Gastroesophageal sphincter (tissue), 2 donors: ENCODE data around the gene PTPRN2.

Experiments
- POLR2A ChIP-seq, 2 donors: fragments of 450-650 bp; IDR thresholded peaks; one replicate each; pipeline ENCODE4 v1.6.1; 2017; ENCODE audit warnings: antibody characterized with exemption in 2 of 2, mild to moderate bottlenecking in 2 of 2, moderate library complexity in 1 of 2
- POLR2AphosphoS5 ChIP-seq: sonication (generic); formaldehyde crosslinking; IDR thresholded peaks from one replicate; pipeline ENCODE4 v1.6.1; 2017; ENCODE audit warnings: antibody characterized with exemption

- no peak for TF ChIP-seq POLR2A (IDR thresholded peaks at IDR 0.05)
- no peak for TF ChIP-seq POLR2AphosphoS5
These were observed 796.0 kb downstream of the PTPRN2 start for GRCh38 chr7:157791666-157792065.
